ENCODE measurements around the gene SYNE3. TPM values are rescaled to one million over a fixed set of nuclear protein-coding genes. Genes with fewer than 3 reads are reported as not detected.

The SYNE3 gene, protein sequence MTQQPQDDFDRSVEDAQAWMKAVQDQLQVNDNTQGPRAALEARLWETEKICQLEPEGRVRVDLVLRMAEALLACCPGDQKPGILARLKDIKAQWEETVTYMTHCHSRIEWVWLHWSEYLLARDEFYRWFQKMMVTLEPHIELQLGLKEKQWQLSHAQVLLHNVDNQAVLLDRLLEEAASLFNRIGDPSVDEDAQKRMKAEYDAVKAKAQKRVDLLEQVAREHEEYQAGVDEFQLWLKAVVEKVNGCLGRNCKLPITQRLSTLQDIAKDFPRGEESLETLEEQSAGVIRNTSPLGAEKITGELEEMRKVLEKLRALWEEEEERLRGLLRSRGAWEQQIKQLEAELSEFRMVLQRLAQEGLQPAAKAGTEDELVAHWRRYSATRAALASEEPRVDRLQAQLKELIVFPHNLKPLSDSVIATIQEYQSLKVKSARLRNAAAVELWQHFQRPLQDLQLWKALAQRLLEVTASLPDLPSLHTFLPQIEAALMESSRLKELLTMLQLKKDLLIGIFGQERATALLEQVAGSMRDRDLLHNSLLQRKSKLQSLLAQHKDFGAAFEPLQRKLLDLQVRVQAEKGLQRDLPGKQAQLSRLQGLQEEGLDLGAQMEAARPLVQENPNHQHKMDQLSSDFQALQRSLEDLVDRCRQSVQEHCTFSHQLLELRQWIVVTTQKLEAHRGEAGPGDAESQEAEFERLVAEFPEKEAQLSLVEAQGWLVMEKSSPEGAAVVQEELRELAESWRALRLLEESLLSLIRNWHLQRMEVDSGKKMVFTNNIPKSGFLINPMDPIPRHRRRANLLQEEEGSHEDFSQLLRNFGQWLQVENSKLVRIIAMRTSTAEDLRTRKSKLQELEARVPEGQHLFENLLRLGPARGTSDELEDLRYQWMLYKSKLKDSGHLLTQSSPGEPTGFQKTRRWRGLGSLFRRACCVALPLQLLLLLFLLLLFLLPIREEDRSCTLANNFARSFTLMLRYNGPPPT
- 0.18 to 0.23 TPM (median 0.23 TPM) in 5 replicates for total RNA-seq (2022; extraction: Qiagen RNA extraction; ENCODE audit: low read depth)

DNA sequence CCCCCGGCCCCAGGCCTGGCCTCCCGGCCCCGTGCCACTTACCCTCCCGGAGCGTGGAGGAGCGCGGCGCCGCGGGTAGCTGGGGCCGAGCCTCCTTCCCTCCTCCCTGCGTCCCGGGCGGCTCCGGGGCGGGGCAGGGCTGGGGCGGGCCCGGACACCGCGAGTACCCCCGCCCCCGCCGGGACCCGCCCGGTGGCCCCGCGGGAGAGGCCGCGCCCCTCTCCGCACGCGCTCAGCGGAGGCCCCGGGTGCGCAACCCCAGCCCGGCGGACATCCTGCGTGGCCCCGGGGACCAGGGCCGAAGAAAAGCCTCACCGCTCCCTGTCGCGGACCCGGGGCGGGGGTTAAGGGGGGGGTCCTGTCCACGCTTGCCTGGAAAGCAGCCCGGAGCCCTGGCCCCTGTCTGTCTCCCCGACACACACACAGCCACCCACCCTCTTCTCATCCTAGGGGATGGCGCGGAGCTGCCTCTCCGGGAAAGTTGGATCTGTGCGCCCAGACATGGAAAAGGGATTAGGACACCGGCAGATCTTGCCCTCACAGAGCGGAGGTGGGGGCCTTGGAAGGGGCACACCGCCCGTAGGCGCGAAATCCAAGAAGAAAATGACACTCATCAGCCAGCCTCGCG is at the start of gene SYNE3:
TSS of gene SYNE3 (minus strand) at position 97 of the 628 bp plus-strand sequence. CDS start 40,829 bp downstream, outside the sequence.

DNA sequence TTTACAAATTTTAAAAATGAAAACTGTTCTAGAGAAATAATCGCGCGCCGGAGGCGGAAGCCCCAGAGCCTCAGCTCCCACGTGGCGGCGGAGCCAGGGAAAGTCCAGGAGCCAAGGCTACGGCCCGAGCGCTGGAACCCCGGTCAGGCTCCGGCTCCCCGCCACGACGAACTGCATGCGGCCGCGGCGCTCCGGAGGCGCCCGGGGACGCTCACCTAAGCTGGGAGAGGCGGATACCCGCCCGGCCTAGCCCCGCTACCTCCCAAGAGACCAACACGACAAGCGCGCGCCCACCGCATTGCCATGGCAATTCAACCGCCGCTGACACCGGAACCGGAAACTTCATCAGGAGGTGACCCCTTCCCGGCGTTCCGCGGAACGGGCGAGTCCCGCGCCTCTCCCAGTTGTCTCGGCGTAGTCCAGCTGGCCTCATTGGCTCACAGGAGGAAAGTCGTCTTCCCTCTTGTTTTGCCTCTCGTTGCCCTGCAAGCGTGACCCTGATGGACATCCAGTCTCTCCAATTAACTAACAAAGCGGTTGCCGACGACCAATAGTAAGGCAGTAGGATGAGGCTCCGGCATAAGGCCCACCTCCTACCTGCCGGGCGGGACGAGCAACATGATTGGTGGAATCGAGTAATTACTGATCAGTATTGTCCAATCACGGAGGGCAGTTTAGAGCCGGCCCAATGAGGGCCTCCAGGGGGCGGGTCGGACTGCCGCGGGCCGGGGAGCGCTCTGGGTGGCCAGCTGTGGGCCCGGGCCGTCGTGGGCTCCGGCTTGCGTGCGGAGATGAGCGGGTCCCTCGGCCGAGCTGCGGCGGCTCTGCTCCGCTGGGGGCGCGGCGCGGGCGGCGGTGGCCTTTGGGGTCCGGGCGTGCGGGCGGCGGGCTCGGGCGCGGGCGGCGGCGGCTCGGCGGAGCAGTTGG is 18.1 kb upstream of the SYNE3 start, which contains the start of gene GLRX5:
TSS of gene GLRX5 (plus strand) at position 752 of the 927 bp plus-strand sequence. CDS start at position 792, 40 bp downstream.

Other genes starting within 250 kb of the SYNE3 start
- 4.4 to 5.9 TPM (median 4.8 TPM) in 5 replicates for gene CLMN, start 196.7 kb downstream of the SYNE3 start, total RNA-seq (2022; extraction: Qiagen RNA extraction; ENCODE audit: low read depth)
- 55.5 to 79.2 TPM (median 74.0 TPM) in 5 replicates for gene GLRX5, start 18.4 kb upstream of the SYNE3 start, total RNA-seq (2022; extraction: Qiagen RNA extraction; ENCODE audit: low read depth)
- gene TCL1B, start 169.8 kb upstream of the SYNE3 start, total RNA-seq (2022; extraction: Qiagen RNA extraction; ENCODE audit: low read depth): not detected in 5 replicates
- not detected in 5 replicates for gene TCL1A, start 197.5 kb upstream of the SYNE3 start, total RNA-seq (2022; extraction: Qiagen RNA extraction; ENCODE audit: low read depth)